ENCODE results near the gene PDE11A.

DNA sequence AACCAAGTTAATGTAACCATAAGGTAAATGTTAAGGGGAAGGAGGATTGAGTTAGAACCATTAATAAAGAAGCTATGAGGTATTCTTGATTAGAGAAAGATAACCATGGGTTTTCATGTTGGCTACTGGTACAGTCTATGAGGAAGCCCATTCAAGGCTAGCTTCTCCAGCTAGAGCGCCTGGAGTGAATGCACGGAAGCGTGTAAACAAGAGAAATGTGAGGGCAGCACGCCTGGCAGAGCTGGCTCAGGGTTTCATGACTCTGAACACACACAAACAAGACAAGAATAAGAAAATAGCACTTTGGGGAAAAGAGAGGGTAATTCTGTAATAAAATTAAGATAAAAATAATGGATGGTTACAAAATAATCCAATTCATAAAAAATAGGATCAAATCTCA is 255.3 kb downstream of the PDE11A start:
- no peak for TF ChIP-seq EZH2phosphoT487 (IDR thresholded peaks at IDR 0.05; ENCODE audit: insufficient read depth, low read depth)
- no peak for TF ChIP-seq EZH2 (IDR thresholded peaks at IDR 0.05; ENCODE audit: insufficient read depth, poor library complexity, severe bottlenecking)

All from GM23248 (cell line).